ENCODE measurements around the gene MEIS1. TPM values are rescaled to one million over a fixed set of nuclear protein-coding genes. Genes with fewer than 3 reads are reported as not detected.

The MEIS1 gene
- total and polyA plus RNA-seq, 4 donors, result 9.0 to 158 (median 41.0) TPM

GRCh38 chr2:66567729-66568128 is 132.8 kb downstream of the MEIS1 start:
- no peak for DNase-seq
- Histone ChIP-seq H3K27ac (ENCODE audit: low read depth in 1 of 2, low read length in 1 of 2) (no peak overlapping the region), H3K9ac (ENCODE audit: insufficient read depth in 1 of 2, low read length in 2 of 2) (no peak overlapping the region), H3K4me1 (ENCODE audit: control insufficient read depth in 5 of 5, insufficient read depth in 5 of 5, low read length in 5 of 5) (peaks cover 2 to 50% (median 23%) of the 10 kb centered on the region in 5 donors), H3K27me3 (ENCODE audit: control insufficient read depth in 3 of 3, insufficient read depth in 3 of 3, low read length in 2 of 3) (no peaks in the 10 kb centered on the region), H3K9me3 (ENCODE audit: control insufficient read depth in 4 of 4, insufficient read depth in 3 of 4, low read length in 3 of 4) (no peaks in the 10 kb centered on the region), H3K36me3 (ENCODE audit: control insufficient read depth in 4 of 4, insufficient read depth in 4 of 4, low read length in 4 of 4) (peaks cover 4 to 47% (median 21%) of the 10 kb centered on the region in 4 donors), H3K4me3 (no peak overlapping the region)
- no peak for TF ChIP-seq CTCF (IDR thresholded peaks at IDR 0.05; ENCODE audit: control extremely low read depth, extremely low read depth)
- no peak for ATAC-seq (ENCODE audit: insufficient read depth, low FRiP score)
- WGBS, 2 donors, result 78 to 88% methylated on average over 2 of the region's 2 CpGs

- Histone ChIP-seq H3K27ac (ENCODE audit: low read depth in 1 of 2, low read length in 1 of 2) (no peak overlapping the region), H3K9ac (ENCODE audit: insufficient read depth in 1 of 2, low read length in 2 of 2) (no peak overlapping the region), H3K9me3 (ENCODE audit: control insufficient read depth in 4 of 4, insufficient read depth in 3 of 4, low read length in 3 of 4) (no peaks in the 10 kb centered on the region), H3K4me3 (no peak overlapping the region), H3K4me1 (ENCODE audit: control insufficient read depth in 5 of 5, insufficient read depth in 5 of 5, low read length in 5 of 5) (peaks cover 2 to 50% (median 23%) of the 10 kb centered on the region in 5 donors), H3K27me3 (ENCODE audit: control insufficient read depth in 3 of 3, insufficient read depth in 3 of 3, low read length in 2 of 3) (no peaks in the 10 kb centered on the region), H3K36me3 (ENCODE audit: control insufficient read depth in 4 of 4, insufficient read depth in 4 of 4, low read length in 4 of 4) (peaks cover 4 to 52% (median 21%) of the 10 kb centered on the region in 4 donors)
- TF ChIP-seq CTCF (IDR thresholded peaks at IDR 0.05; ENCODE audit: control extremely low read depth, extremely low read depth), result no peak
- DNase-seq (no peak), ATAC-seq (ENCODE audit: insufficient read depth, low FRiP score) (no peak)
- WGBS, 2 donors, result 66 to 83% methylated on average over 4 of the region's 4 CpGs
Measured at GRCh38 chr2:66568650-66569300, 133.8 kb downstream of the MEIS1 start.

GRCh38 chr2:66569321-66569851 is 134.5 kb downstream of the MEIS1 start:
- H3K4me3 ChIP-seq, result no peak overlapping the region
- no peak for TF ChIP-seq CTCF (IDR thresholded peaks at IDR 0.05; ENCODE audit: control extremely low read depth, extremely low read depth)
- no peak overlapping the region for H3K9ac ChIP-seq (ENCODE audit: insufficient read depth in 1 of 2, low read length in 2 of 2)
- peaks cover 2 to 50% (median 19%) of the 10 kb centered on the region in 5 donors for H3K4me1 ChIP-seq (ENCODE audit: control insufficient read depth in 5 of 5, insufficient read depth in 5 of 5, low read length in 5 of 5)
- DNase-seq (peak; percentile 79 to 88 (median 86)), ATAC-seq (ENCODE audit: insufficient read depth, low FRiP score) (no peak)
- no peaks in the 10 kb centered on the region for H3K27me3 ChIP-seq (ENCODE audit: control insufficient read depth in 3 of 3, insufficient read depth in 3 of 3, low read length in 2 of 3)
- no peak overlapping the region for H3K27ac ChIP-seq (ENCODE audit: low read depth in 1 of 2, low read length in 1 of 2)
- H3K9me3 ChIP-seq (ENCODE audit: control insufficient read depth in 4 of 4, insufficient read depth in 3 of 4, low read length in 3 of 4), result no peaks in the 10 kb centered on the region
- WGBS, 2 donors, result 53 to 75% methylated on average over 4 of the region's 4 CpGs
- peaks cover 4 to 48% (median 21%) of the 10 kb centered on the region in 4 donors for H3K36me3 ChIP-seq (ENCODE audit: control insufficient read depth in 4 of 4, insufficient read depth in 4 of 4, low read length in 4 of 4)
